ENCODE measurements around the gene PAN2. TPM values are rescaled to one million over a fixed set of nuclear protein-coding genes. Genes with fewer than 3 reads are reported as not detected.

Gene PAN2
- total RNA-seq, 4 donors from 2014 or later = 29.9 to 47.3 (median 31.7) TPM

GRCh38 chr12:56326126-56326525, 7.7 kb downstream of the PAN2 start:
- TF ChIP-seq CTCF (IDR thresholded peaks at IDR 0.05; ENCODE audit: low read depth) = no peak

- TF ChIP-seq CTCF (IDR thresholded peaks at IDR 0.05; ENCODE audit: low read depth) = no peak
These were observed 9.6 kb downstream of the PAN2 start for GRCh38 chr12:56324206-56324605.

- no peak for TF ChIP-seq CTCF (IDR thresholded peaks at IDR 0.05; ENCODE audit: low read depth)
These were observed 12.8 kb downstream of the PAN2 start for GRCh38 chr12:56321027-56321426.

GRCh38 chr12:56317675-56318074, 16.1 kb downstream of the PAN2 start:
- TF ChIP-seq CTCF (IDR thresholded peaks at IDR 0.05; ENCODE audit: low read depth) = no peak

- TF ChIP-seq CTCF (IDR thresholded peaks at IDR 0.05; ENCODE audit: low read depth) = no peak
These were observed 18.0 kb downstream of the PAN2 start, which contains the start of gene CNPY2 for GRCh38 chr12:56315622-56316473. CNPY2 (minus strand) TSS chr12:56315988; CDS start chr12:56315217, 771 bp downstream.

GRCh38 chr12:56315249-56315621, 18.6 kb downstream of the PAN2 start:
- no peak for TF ChIP-seq CTCF (IDR thresholded peaks at IDR 0.05; ENCODE audit: low read depth)

- TF ChIP-seq CTCF (IDR thresholded peaks at IDR 0.05; ENCODE audit: low read depth) = no peak
These were observed 22.8 kb downstream of the PAN2 start for GRCh38 chr12:56311003-56311402.
